ENCODE measurements around the gene INPP5F.
A peak's percentile ranks its signal among the peaks of the same experiment; 100 is the strongest.

The INPP5F gene

GRCh38 chr10:119817991-119818888 is 92.4 kb downstream of the INPP5F start:
- peak; percentile 52 for DNase-seq (ENCODE audit: low spot score)

GRCh38 chr10:119818889-119819270 is 93.0 kb downstream of the INPP5F start:
- no peak for DNase-seq (ENCODE audit: low spot score)

- no peak for DNase-seq (ENCODE audit: low spot score)
Measured at GRCh38 chr10:119821182-119821581, 95.3 kb downstream of the INPP5F start.

GRCh38 chr10:119824299-119824698 is 98.4 kb downstream of the INPP5F start:
- DNase-seq (ENCODE audit: low spot score): no peak

- DNase-seq (ENCODE audit: low spot score): peak; percentile 19
Measured at GRCh38 chr10:119826771-119827170, 100.9 kb downstream of the INPP5F start.

- no peak for DNase-seq (ENCODE audit: low spot score)
Measured at GRCh38 chr10:119827430-119827829, 101.6 kb downstream of the INPP5F start.

GRCh38 chr10:119829429-119829828 is 103.6 kb downstream of the INPP5F start:
- no peak for DNase-seq (ENCODE audit: low spot score)

- DNase-seq (ENCODE audit: low spot score): no peak
Measured at GRCh38 chr10:119830851-119831250, 105.0 kb downstream of the INPP5F start.

GRCh38 chr10:119831656-119832055 is 105.8 kb downstream of the INPP5F start:
- DNase-seq (ENCODE audit: low spot score): no peak

- peak; percentile 56 for DNase-seq (ENCODE audit: low spot score)
Measured at GRCh38 chr10:119832951-119833350, 107.1 kb downstream of the INPP5F start.

- peak; percentile 32 for DNase-seq (ENCODE audit: low spot score)
Measured at GRCh38 chr10:119834188-119834587, 108.3 kb downstream of the INPP5F start.

GRCh38 chr10:119845656-119846055 is 119.8 kb downstream of the INPP5F start:
- DNase-seq (ENCODE audit: low spot score): no peak

- DNase-seq (ENCODE audit: low spot score): peak; percentile 72
Measured at GRCh38 chr10:119849031-119849789, 123.4 kb downstream of the INPP5F start.

GRCh38 chr10:119849944-119850343 is 124.1 kb downstream of the INPP5F start:
- no peak for DNase-seq (ENCODE audit: low spot score)

GRCh38 chr10:119852277-119852676 is 126.4 kb downstream of the INPP5F start:
- DNase-seq (ENCODE audit: low spot score): no peak

GRCh38 chr10:119852822-119853221 is 127.0 kb downstream of the INPP5F start:
- no peak for DNase-seq (ENCODE audit: low spot score)

GRCh38 chr10:119853574-119853973 is 127.7 kb downstream of the INPP5F start:
- no peak for DNase-seq (ENCODE audit: low spot score)

- no peak for DNase-seq (ENCODE audit: low spot score)
Measured at GRCh38 chr10:119858063-119858462, 132.2 kb downstream of the INPP5F start.

GRCh38 chr10:119859420-119860258 is 133.8 kb downstream of the INPP5F start:
- peak; percentile 53 for DNase-seq (ENCODE audit: low spot score)

GRCh38 chr10:119860866-119861607 is 135.2 kb downstream of the INPP5F start:
- DNase-seq (ENCODE audit: low spot score): no peak

- DNase-seq (ENCODE audit: low spot score): no peak
Measured at GRCh38 chr10:119862524-119862923, 136.7 kb downstream of the INPP5F start.
